Tibial nerve (tissue), 4 donors: ENCODE measurements around the gene SRPK1. TPM values are rescaled to one million over a fixed set of nuclear protein-coding genes. Genes with fewer than 3 reads are reported as not detected.

Experiments
- DNase-seq, 2 donors: peaks; one replicate each; pipeline ENCODE4 v3.0.0-alpha.2; 2019; ENCODE audit warnings: low spot score in 2 of 2
- H3K27ac ChIP-seq, 4 donors: fragments of 200-600 bp; sonication (generic) in 3 of 4; one replicate each; pipeline ENCODE4 v1.5.1; 2017 to 2019; ENCODE audit warnings: mild to moderate bottlenecking in 1 of 4
- H3K27me3 ChIP-seq, 2 donors: fragments of 200-600 bp; sonication (generic) in 1 of 2; one replicate each; pipeline versions ENCODE4 v1.5.1 to v1.6.0; 2017 to 2019
- H3K36me3 ChIP-seq, 3 donors: fragments of 200-600 bp; sonication (generic); one replicate each; pipeline ENCODE4 v1.5.1; 2018 to 2019
- H3K4me1 ChIP-seq, 4 donors: fragments of 200-600 bp; sonication (generic) in 3 of 4; one replicate each; pipeline ENCODE4 v1.5.1; 2017 to 2019
- H3K4me3 ChIP-seq, 4 donors: fragments of 200-600 bp; sonication (generic) in 3 of 4; one replicate each; pipeline ENCODE4 v1.5.1; 2017 to 2019; ENCODE audit warnings: mild to moderate bottlenecking in 1 of 4, moderate library complexity in 1 of 4
- H3K9me3 ChIP-seq, 4 donors: fragments of 200-600 bp; sonication (generic) in 3 of 4; one replicate each; pipeline ENCODE4 v1.5.1; 2017 to 2019
- CTCF ChIP-seq, 5 experiments: fragments of 200-600 bp in 3 of 5; fragments of 450-650 bp in 2 of 5; sonication (generic) in 3 of 5; IDR thresholded peaks; one replicate each; pipeline ENCODE4 v1.5.1; 2016 to 2019; ENCODE audit warnings: antibody characterized with exemption in 5 of 5, mild to moderate bottlenecking in 3 of 5, moderate library complexity in 2 of 5
- EP300 ChIP-seq, 2 donors: sonication (generic); formaldehyde crosslinking; IDR thresholded peaks; one replicate each; pipeline ENCODE4 v1.6.1; 2017; ENCODE audit warnings: antibody characterized with exemption in 2 of 2, mild to moderate bottlenecking in 1 of 2
- POLR2A ChIP-seq, 2 donors: fragments of 450-650 bp; IDR thresholded peaks; one replicate each; pipeline ENCODE4 v1.6.1; 2017; ENCODE audit warnings: antibody characterized with exemption in 2 of 2, mild to moderate bottlenecking in 2 of 2, moderate library complexity in 2 of 2
- WGBS, 2 donors: methylation state at CpG; one replicate each; pipeline ENCODE4 v1.1.5; 2018; 5-methylcytosine and 5-hydroxymethylcytosine counted together
- total RNA-seq, 4 donors: library from RNA; depleted of rRNA; stranded (reverse); fragments of >200 nt; gene quantifications; one replicate each; pipeline ENCODE4 v1.1.0, GENCODE V29; 2016

The SRPK1 gene
- total RNA-seq, 4 donors from 2014 or later: 23.2 to 48.0 (median 40.2) TPM

GRCh38 chr6:35905841-35906498 lies 14.9 kb downstream of the SRPK1 start:
- no peaks in the 10 kb centered on the region for H3K4me1 ChIP-seq
- H3K4me3 ChIP-seq: no peak overlapping the region
- H3K27ac ChIP-seq: no peak overlapping the region
- peaks cover 0 to 37% (median 0%) of the 10 kb centered on the region in 3 donors for H3K36me3 ChIP-seq
- no peak for DNase-seq
- peaks cover 0 to 16% (median 0%) of the 10 kb centered on the region in 4 donors for H3K9me3 ChIP-seq
- TF ChIP-seq CTCF (IDR thresholded peaks at IDR 0.05): no peak
- TF ChIP-seq POLR2A (IDR thresholded peaks at IDR 0.05): no peak
- TF ChIP-seq EP300 (IDR thresholded peaks at IDR 0.05): no peak
- WGBS, 2 donors: 78 to 80% methylated on average over 8 of the region's 8 CpGs
- no peaks in the 10 kb centered on the region for H3K27me3 ChIP-seq

DNA sequence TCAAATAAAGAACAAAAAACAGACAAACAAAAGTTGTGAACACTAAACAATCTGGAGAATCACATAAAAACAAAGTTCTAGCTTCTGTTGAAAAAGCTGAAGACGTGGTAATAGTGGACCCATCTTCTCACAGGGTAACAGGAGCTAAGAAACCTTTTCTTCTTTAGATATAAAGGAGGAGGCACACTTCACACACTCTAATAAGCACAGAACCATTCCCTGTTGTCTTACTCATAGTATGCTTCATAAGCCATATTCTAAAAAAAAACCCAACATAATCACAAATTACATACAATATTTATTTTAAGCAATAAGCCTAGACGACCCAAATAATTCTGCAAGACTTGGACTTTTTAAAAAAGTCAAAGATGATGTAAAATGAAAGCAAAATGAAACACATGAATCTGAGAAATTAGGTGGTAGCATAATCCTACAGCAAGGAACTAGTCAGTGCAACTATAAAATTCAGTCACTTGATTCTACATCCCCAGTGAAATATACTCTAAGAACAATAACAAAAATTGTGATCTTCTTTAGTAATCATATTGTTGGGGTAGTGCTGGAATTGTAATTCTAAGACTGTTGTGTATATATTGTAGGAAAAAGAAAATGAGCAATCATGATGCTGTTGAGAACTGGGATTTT lies 15.6 kb downstream of the SRPK1 start:
- DNase-seq: no peak
- peaks cover 0 to 11% (median 0%) of the 10 kb centered on the region in 4 donors for H3K9me3 ChIP-seq
- 65 to 77% methylated on average over 2 of the region's 2 CpGs for WGBS, 2 donors
- H3K36me3 ChIP-seq: peaks cover 0 to 36% (median 0%) of the 10 kb centered on the region in 3 donors
- TF ChIP-seq CTCF (IDR thresholded peaks at IDR 0.05) (no peak), POLR2A (IDR thresholded peaks at IDR 0.05) (no peak), EP300 (IDR thresholded peaks at IDR 0.05) (no peak)
- no peaks in the 10 kb centered on the region for H3K4me1 ChIP-seq
- no peaks in the 10 kb centered on the region for H3K27me3 ChIP-seq
- no peak overlapping the region for H3K27ac ChIP-seq
- H3K4me3 ChIP-seq: no peak overlapping the region

- Histone ChIP-seq H3K4me3 (no peak overlapping the region), H3K27ac (no peak overlapping the region), H3K36me3 (peaks cover 0 to 23% (median 0%) of the 10 kb centered on the region in 3 donors), H3K4me1 (no peaks in the 10 kb centered on the region), H3K9me3 (peaks cover 0 to under 1% (median 0%) of the 10 kb centered on the region in 4 donors), H3K27me3 (no peaks in the 10 kb centered on the region)
- WGBS, 2 donors: 95 to 96% methylated on average over 4 of the region's 4 CpGs
- no peak for DNase-seq
- no peak for TF ChIP-seq POLR2A (IDR thresholded peaks at IDR 0.05)
- no peak for TF ChIP-seq CTCF (IDR thresholded peaks at IDR 0.05)
- no peak for TF ChIP-seq EP300 (IDR thresholded peaks at IDR 0.05)
Observed at GRCh38 chr6:35903679-35904078, 17.2 kb downstream of the SRPK1 start.

DNA sequence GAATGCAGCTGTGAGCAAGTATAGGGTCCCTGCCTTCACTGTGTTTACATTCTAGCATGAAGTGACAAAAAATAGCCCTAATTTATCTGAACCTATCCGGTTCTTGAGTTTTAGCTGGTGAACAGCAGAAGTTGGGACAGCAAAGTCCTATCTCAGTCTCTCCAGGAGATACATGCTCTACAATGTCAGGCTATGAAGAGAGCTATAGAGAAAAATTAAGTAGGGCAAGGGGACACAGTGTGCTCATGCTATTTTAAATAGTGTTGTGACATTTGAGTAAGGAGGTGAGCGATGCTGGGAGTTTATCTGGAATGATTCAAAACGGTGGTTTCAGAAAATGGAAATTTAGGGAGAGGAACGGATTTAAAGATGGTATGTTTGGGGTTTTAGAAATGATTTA lies 20.4 kb downstream of the SRPK1 start:
- Histone ChIP-seq H3K27ac (no peak overlapping the region), H3K4me3 (no peak overlapping the region), H3K4me1 (no peaks in the 10 kb centered on the region), H3K9me3 (no peaks in the 10 kb centered on the region), H3K27me3 (no peaks in the 10 kb centered on the region), H3K36me3 (peaks cover 0 to 27% (median 0%) of the 10 kb centered on the region in 3 donors)
- TF ChIP-seq CTCF (IDR thresholded peaks at IDR 0.05): no peak
- TF ChIP-seq EP300 (IDR thresholded peaks at IDR 0.05): no peak
- no peak for TF ChIP-seq POLR2A (IDR thresholded peaks at IDR 0.05)
- 91 to 95% methylated on average over 4 of the region's 4 CpGs for WGBS, 2 donors
- DNase-seq: no peak

GRCh38 chr6:35898003-35898402 lies 22.9 kb downstream of the SRPK1 start:
- 100% methylated on average over 2 of the region's 2 CpGs for WGBS, 2 donors
- no peak overlapping the region for H3K27ac ChIP-seq
- H3K9me3 ChIP-seq: no peaks in the 10 kb centered on the region
- H3K27me3 ChIP-seq: no peaks in the 10 kb centered on the region
- no peaks in the 10 kb centered on the region for H3K4me1 ChIP-seq
- no peak for TF ChIP-seq POLR2A (IDR thresholded peaks at IDR 0.05)
- TF ChIP-seq CTCF (IDR thresholded peaks at IDR 0.05): no peak
- TF ChIP-seq EP300 (IDR thresholded peaks at IDR 0.05): no peak
- no peak for DNase-seq
- H3K4me3 ChIP-seq: no peak overlapping the region
- peaks cover 0 to 15% (median 0%) of the 10 kb centered on the region in 3 donors for H3K36me3 ChIP-seq
